Islet of Langerhans (tissue), 1 donor: ENCODE results near the gene ZDHHC14.
"Not testable (repeated sequence)": the region's sequence is repeated elsewhere in the genome, so short reads cannot be mapped to it uniquely, and the experiment has no call there.

Experiments
- FAIRE-seq: peaks from one replicate; lab custom pipeline; 2011; peaks lifted over from hg19 to GRCh38; lab: Jason Lieb, UNC

ZDHHC14 gene

DNA sequence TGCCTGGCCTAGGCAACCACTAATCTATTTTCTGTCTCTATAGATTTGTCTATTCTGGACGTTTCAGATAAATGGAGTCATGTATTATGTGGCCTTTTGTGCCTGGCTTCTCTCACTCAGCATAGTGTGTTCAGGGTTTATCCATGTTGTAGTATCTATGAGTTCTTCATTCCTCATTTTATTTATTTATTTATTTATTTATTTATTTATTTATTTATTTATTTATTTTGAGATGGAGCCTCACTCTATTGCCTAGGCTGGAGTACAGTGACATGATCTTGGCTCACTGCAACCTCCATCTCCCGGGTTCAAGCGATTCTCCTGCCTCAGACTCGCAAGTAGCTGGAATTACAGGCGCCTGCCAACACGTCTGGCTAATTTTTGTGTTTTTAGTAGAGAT is 86.3 kb downstream of the ZDHHC14 start:
- not testable (repeated sequence) for FAIRE-seq

DNA sequence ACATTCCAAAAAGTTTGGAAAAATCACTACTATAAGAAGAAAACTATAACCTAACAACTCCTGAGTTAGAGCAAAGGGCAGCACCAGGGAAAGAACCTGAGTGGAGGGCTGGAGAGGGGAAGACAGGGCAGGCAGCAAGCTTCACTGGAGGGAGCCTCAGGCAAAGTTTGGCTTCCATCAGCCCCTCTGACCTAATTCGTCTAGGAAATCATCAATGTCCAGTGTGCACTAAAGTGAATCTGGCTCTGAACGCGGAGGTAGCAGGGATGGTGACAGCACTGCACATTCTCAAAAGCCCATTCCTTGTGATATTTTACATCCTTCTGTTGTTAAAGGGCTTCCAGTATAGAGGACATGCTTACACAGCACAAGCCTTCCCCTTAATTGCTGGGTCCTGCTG is 87.1 kb downstream of the ZDHHC14 start:
- no peak for FAIRE-seq

DNA sequence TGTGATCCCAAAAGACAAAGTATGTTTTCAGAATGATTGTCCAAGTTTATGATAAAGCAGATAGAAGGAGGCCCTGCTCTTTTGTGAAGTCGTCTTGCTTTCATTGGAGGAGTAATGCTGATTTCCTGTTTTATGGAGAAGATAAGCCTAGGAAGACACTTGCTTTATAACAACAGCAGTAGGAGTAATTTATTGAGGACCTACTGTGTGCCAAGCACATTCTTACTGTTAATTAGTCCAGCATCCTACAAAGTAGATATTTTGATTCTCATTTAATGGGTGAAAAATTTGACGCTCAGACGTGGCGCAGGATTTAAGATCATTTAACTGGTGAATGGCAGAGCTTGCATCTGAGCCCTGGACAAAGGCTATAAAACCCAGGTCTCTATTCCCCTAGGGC is 87.6 kb downstream of the ZDHHC14 start:
- no peak for FAIRE-seq

DNA sequence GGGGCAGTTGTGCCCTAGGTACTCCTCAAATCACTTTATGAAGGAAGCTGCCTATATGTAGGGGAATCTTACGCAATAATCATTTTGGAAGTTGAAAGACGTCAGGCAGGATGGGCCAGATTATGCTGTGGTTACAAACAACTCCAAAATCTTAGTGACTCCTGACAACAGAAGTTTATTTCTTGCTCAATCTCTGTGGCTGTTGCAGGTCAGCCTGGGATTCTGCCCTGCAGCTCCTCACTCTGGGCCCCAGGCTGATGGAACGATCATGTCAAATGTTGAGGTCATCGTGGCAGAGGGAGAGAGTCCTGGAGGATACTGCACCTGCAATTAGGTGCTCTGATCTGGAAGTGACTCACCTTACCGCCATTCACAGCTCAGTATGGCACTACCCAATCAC is 88.4 kb downstream of the ZDHHC14 start:
- FAIRE-seq = no peak

- no peak for FAIRE-seq
These were observed 90.2 kb downstream of the ZDHHC14 start for GRCh38 chr6:157471077-157471686.

DNA sequence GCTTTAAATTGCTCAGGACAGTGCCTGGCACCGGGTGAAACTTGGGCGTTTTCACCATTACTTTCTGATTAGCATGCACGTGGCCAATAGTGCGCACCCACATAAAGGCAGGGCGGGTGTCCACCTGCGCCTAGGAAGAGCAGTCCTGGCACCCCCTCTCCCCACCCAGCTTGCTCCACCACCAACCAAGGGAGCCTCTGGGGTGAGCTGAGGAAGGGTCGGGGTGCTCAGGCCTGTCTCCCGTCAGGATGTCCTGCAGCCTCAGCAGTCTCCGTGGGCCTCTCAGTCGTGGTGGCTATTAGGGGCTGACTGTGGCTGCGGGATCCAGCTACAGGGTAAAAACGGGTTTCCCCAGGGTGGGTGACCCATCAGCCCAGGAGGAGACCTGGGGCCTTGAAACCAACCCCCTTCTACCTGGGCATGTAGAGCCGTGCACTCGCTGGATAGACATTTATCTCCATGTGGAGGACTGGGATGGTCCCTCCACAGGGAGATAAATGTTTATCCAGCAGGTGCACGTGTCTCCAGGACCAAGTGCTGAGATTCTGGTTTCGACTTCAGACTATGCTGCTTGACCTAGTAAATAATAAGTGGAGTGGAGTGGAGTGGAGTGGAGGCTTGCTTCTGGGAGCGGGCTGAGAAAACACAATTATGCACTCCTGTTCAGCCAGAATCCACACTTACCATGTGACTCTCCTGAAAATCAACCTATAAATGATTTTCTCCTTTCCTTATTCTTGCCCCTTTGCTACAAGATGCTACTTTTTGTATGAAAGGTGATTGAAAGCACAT is 91.1 kb downstream of the ZDHHC14 start:
- FAIRE-seq = no peak

GRCh38 chr6:157476797-157477196 is 95.8 kb downstream of the ZDHHC14 start:
- no peak for FAIRE-seq

- FAIRE-seq = no peak
These were observed 97.9 kb downstream of the ZDHHC14 start for GRCh38 chr6:157478926-157479325.

GRCh38 chr6:157479464-157480303 is 98.7 kb downstream of the ZDHHC14 start:
- FAIRE-seq = no peak

DNA sequence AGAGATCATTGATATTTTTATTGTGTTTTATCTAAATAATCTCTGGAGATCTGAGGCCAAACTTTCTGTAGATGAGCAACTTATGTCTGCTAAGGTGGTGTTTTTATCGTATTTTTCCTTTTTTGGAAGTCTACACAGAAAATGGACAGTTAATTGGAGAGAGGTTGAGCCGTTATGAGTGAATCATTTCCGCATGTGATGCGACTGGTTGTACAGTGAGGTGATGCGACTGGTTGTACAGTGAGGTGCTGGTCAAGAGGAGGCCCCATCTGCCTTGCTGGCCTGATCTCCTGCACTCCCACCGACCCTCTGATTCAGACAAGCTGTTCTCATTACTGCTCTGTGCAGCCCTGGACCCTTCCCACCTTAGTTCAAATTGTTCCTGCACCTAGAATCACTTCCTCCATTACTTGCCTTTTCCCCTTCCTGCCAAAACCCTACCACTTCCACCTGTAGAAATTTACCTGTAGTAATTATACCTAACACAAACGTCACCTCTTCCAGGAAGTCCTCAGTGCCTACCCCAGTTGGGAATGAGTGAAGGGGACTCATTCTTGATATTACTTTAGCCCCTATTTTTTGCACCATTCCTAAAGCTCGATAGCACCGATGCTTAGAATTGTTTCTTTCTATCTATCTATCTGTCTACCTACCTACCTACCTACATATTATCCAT is 100.3 kb downstream of the ZDHHC14 start:
- no peak for FAIRE-seq

GRCh38 chr6:157481865-157482249 is 100.9 kb downstream of the ZDHHC14 start:
- no peak for FAIRE-seq

DNA sequence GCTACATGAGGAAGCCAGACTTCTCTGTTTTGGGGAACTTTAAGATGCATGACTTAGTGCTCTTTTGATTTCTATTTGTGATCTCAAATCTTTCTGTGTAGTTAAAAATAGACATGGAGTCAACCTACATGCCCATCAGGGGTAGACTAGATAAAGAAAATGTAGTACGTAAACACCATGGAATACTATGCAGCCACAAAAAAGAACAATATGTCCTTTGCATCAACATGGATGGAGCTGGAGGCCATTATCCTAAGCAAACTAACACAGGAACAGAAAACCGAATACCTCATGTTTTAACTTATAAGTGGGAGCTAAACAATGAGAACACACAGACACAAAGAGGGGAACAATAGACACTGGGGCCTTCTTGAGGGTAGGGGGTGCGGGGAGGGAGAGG is 102.8 kb downstream of the ZDHHC14 start:
- FAIRE-seq = no peak

DNA sequence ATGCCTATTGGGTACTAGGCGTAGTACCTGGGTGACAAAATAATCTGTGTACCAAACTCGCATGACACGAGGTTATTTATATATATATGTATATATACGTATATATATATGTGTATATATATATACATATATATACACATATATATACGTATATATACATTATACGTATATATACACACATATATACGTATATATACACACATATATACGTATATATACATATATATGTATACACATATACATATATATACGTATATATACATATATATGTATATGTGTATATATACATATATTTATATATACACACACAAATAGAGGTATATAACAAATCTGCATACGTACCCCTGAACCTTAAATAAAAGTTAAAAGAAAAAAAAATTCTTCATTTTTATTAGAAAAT is 103.2 kb downstream of the ZDHHC14 start:
- no peak for FAIRE-seq

DNA sequence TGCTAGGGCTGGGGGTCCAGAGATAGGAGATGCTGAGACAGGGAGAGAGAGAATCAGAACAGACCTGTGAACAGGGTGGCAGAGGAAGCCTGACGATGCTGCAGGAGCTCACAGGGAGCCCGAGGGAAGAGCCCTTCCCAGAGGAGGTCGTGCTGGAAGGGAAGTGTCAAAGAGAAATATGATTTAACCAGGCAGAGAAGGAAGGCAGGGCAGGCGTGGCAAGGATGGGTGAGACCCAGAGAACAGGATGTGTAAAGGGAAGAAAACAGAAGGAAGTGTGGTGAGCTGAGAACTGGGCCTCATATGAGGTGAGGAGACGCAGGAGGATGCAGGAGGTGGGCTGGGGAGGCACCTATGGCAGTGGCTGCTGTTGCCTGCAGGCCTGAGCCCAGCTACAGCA is 105.6 kb downstream of the ZDHHC14 start:
- no peak for FAIRE-seq

DNA sequence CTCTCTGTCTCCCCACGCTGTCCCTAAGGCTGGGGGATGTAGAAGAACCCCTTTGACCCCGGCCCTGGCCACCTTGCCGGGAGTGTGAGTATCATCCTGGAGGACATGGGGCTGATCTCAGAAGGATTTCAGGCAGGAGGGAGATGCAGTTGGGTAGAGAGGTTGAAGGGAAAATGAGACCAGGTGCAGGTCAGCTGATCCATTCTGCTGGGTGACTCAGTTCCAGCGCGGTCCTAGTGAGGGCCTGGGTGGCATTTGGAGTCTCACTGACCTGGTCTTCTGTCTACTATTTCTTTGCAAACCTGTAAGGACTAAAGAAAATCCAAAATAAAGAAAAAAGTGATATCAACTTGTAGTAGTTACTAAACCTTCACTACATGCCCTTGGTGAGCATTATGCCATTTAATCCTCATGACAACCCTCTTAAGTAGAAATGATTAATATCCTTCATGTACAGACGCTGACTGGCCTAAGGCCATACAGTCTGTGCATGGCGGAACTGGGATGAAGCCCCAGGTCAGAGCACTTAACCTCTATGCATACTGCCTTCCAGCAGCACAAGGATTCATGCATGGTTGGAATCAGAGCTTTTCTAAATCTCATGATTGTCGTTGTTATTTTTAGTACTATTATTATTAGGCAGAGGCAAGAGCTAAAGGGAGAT is 106.3 kb downstream of the ZDHHC14 start:
- FAIRE-seq = no peak

GRCh38 chr6:157488058-157488457 is 107.1 kb downstream of the ZDHHC14 start:
- no peak for FAIRE-seq

DNA sequence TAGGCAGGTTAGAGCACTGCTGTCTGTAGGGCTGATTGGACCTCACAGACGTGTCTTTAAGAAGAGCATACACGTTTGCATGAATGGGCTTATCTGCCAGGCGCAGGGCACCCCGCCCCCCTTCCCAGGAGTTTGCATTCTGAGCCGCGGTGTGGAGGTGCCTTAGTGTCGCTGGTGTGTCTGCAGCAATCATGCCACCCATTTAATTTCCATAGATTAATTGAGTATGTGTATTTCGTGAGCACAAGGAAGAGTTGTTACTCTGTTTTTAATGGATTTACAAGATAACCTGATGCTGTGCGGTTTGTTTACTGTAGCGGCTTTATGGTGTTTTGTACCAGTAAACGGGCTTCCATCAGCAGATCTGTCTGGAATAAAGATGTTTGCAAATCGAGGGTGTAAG is 107.7 kb downstream of the ZDHHC14 start:
- no peak for FAIRE-seq

DNA sequence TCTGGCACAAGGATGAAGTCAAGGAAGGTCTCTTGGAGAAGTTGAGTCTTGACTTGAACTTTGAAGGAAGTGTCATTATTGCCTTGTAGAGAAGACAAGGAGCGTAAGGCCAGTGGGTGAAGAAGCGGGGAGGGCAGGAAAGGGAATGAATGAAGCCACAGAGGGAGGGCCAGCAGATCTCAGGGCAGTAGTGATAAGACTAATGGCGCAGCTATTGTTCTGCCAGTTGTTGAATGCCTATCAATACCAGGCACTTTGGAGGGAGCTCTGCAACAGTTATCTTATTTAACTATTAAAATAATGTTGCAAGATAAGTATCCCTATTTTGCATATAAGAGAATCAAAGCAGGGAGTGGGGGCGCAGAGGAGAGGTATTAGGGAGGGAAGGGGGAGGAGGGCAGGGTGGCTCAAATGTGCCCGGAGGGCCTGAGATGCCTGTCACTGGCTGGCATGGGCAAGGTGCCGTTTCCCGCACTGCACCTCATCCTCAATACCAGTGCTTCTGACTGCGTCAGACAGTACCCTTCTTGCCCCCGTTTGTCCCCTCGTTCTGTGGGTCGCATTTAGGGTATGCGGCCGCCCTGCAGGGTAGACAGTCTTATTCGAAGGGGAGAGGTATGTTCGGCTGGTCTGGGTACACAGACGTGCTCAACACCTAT is 109.8 kb downstream of the ZDHHC14 start:
- no peak for FAIRE-seq

- no peak for FAIRE-seq
These were observed 110.7 kb downstream of the ZDHHC14 start for GRCh38 chr6:157491571-157492232.

- no peak for FAIRE-seq
These were observed 111.3 kb downstream of the ZDHHC14 start for GRCh38 chr6:157492249-157492648.

GRCh38 chr6:157492741-157493140 is 111.8 kb downstream of the ZDHHC14 start:
- no peak for FAIRE-seq
